ENCODE measurements around the gene TMUB1.

- no peak for TF ChIP-seq CTCF (conservative IDR thresholded peaks at IDR 0.05; ENCODE audit: low read depth, low read length)
- no peak for TF ChIP-seq EZH2 (IDR thresholded peaks at IDR 0.05; ENCODE audit: borderline replicate concordance, low read depth, low read length, poor library complexity, severe bottlenecking)
Observed at GRCh38 chr7:151089893-151090730, 6.8 kb upstream of the TMUB1 start.
